CD4-positive, alpha-beta T cell treated with Interleukin-6 for 4 hours (primary cell): ENCODE measurements around the gene CLCN5.

Source experiments
- DNase-seq: peaks from one replicate; pipeline ENCODE4 v3.0.0-alpha.2; 2020; ENCODE audit warnings: mixed read lengths

The CLCN5 gene

GRCh38 chrX:50097071-50097470 lies 174.7 kb downstream of the CLCN5 start:
- DNase-seq: no peak

DNA sequence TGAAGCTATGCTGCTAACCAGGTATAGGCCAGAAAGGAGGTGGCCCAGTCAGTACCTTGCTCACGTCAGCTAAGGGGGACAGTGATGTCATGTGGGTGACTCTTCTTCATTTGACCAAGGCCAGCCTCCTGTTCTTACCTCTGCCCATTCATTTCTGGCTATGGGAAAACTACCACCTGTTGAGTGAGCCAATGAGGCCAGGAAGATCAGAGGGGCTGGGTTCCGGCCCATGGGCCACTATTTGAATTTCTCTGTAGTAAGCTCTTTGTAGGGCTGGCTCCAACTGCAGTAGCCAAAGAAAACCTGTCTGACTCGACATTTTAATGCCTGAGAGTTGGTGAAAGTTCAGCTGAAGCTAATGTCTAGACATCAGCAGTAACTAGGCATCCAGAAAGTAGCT lies 175.8 kb downstream of the CLCN5 start:
- no peak for DNase-seq

DNA sequence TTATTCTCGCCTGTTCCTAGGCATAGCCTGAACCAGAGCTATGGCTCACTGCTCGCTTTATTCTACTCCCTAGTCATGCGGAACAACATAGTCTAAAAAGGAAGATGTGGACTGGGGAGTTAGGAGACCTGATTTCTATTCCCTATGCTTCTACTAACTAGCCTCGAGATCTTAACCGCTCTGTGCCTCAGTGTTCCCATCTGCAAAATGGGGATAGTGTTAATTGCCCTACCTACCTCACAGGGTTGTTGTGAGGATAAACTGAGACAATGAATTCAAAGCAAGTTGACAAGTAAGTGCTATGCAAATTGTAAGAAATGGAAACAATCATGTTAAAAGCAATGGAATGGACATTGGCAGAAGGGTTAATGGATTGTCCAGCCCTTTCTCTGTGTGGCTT lies 176.4 kb downstream of the CLCN5 start:
- no peak for DNase-seq

DNA sequence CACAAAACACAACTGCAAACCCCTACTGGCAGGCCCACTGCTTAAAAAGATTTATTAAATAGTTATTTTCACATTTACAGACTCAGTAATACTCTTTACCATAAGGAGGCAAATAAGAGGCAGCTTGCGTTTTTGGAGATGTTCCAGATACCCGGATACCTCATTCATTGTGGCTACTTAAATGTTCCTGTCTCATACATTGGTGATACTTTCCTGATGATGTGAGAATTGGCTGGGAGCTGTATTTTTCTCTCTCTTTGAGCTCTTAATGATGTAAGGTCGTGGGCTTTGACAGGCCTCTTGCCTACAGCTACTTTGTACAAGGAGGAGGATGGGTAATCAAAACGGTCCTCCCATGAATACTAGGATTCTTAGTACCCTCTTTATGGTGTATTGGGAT lies 176.9 kb downstream of the CLCN5 start:
- no peak for DNase-seq

- no peak for DNase-seq
Measured at GRCh38 chrX:50100188-50100587, 177.8 kb downstream of the CLCN5 start.

DNA sequence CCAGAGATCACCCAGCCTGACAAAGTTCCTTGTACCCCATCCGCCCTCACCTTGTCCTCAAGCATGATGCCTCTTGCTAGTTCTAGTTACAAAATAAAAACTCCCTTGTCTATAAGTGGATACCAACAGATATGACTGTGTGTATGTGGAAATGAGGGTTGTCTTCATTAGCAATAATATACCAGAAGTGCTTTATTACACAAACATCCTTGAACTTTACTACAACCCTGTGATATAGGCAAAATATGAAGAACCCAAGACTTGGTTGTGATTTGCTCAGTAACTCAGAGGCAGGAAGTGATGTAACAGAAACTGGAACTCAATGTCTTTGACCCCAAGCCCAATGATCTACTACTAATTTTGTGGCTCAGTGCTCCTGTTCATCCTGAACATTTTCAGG lies 180.8 kb downstream of the CLCN5 start:
- DNase-seq: no peak

- no peak for DNase-seq
Measured at GRCh38 chrX:50103866-50104566, 181.6 kb downstream of the CLCN5 start.

- DNase-seq: no peak
Measured at GRCh38 chrX:50106051-50106675, 183.8 kb downstream of the CLCN5 start.

DNA sequence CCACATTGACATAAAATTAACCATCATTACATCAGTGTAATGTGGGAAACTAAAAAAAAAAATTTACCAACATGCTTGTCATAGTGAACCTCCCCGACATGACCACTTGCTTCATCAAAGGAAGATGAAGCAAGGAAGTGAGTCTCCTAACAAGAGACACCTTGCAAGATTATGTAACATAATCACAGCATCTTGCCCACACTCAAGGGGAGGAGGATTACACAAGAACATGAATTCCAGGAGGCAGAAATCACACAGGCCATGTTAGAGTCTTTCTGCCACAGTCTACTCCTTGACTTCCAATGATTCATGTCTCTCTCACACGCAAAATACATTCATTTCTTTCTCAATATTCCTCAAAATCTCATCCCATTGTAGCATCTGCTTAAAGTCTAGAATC lies 185.1 kb downstream of the CLCN5 start:
- DNase-seq: no peak

GRCh38 chrX:50108264-50108663 lies 185.9 kb downstream of the CLCN5 start:
- DNase-seq: no peak

GRCh38 chrX:50111742-50112141 lies 189.3 kb downstream of the CLCN5 start:
- no peak for DNase-seq

DNA sequence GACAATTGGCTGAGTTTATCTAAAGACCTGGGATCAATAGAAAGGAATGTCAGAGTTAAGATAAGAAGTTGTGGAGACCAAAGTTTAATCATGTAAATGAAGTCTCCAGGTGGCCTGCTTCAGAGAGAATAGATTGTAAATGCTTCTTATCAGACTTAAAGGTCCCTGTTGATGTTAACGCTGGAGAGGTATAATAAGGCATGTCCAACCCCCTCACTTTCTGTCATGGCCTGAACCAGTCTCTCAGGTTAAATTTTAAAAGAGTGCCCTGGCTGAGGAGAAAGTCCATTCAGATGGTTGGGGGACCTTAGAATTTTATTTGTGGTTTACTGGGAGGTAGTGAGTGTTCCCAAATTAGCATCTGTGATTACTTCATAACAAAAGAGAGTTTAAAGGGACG lies 191.7 kb downstream of the CLCN5 start:
- no peak for DNase-seq

- DNase-seq: no peak
Measured at GRCh38 chrX:50115973-50116372, 193.6 kb downstream of the CLCN5 start.

DNA sequence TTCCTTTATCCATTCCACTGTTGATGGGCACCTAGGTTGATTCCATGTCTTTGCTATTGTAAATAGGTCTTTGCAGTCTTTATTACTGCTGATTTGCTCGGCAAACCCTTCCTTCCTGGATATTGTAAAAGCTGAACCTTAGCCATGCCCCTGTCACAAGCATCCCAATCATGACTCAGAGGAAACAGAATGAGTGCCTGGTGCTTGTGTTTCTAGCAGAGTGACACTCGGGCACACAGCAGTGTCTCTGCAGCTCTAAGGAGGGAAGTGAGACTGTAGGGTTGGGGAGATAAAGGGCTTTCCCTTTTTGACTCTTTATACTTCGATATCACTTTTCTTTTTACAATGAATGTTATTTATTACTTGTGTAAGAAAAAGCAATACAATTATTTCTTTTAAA lies 195.1 kb downstream of the CLCN5 start:
- no peak for DNase-seq

GRCh38 chrX:50125480-50125879 lies 203.1 kb downstream of the CLCN5 start:
- no peak for DNase-seq

- DNase-seq: no peak
Measured at GRCh38 chrX:50147972-50148371, 225.6 kb downstream of the CLCN5 start.
